Colon (tissue), 2 donors: ENCODE results near the gene LAMC3.

Experiments
- FAIRE-seq: peaks from 2 replicates; lab custom pipeline; 2012; peaks lifted over from hg19 to GRCh38; lab: Jason Lieb, UNC
- donor health status: control.
- donor health status: control.

LAMC3 gene

DNA sequence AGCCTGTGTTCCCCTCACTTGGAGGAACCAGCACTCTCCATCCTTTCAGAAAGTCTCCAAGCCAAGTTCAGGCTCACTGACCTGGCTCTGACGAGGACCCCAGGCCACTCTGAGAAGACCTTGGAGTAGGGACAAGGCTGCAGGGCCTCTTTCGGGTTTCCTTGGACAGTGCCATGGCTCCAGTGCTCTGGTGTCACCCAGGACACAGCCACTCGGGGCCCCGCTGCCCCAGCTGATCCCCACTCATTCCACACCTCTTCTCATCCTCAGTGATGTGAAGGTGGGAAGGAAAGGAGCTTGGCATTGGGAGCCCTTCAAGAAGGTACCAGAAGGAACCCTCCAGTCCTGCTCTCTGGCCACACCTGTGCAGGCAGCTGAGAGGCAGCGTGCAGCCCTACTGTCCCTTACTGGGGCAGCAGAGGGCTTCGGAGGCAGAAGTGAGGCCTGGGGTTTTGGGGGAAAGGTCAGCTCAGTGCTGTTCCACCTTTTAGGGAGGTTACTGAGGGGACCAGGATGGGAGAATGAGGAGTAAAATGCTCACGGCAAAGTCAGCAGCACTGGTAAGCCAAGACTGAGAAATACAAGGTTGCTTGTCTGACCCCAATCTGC lies 111.8 kb downstream of the LAMC3 start:
- no peak for FAIRE-seq

GRCh38 chr9:131121346-131121745 lies 112.4 kb downstream of the LAMC3 start:
- no peak for FAIRE-seq

- no peak for FAIRE-seq
Observed at GRCh38 chr9:131122158-131122557, 113.2 kb downstream of the LAMC3 start.

- no peak for FAIRE-seq
Observed at GRCh38 chr9:131125038-131125287, 116.0 kb downstream of the LAMC3 start.

GRCh38 chr9:131125288-131126058 lies 116.5 kb downstream of the LAMC3 start, which contains the start of gene NUP214:
NUP214 (plus strand) TSS chr9:131125586; CDS start chr9:131125705, 119 bp downstream.
- FAIRE-seq, result no peak

DNA sequence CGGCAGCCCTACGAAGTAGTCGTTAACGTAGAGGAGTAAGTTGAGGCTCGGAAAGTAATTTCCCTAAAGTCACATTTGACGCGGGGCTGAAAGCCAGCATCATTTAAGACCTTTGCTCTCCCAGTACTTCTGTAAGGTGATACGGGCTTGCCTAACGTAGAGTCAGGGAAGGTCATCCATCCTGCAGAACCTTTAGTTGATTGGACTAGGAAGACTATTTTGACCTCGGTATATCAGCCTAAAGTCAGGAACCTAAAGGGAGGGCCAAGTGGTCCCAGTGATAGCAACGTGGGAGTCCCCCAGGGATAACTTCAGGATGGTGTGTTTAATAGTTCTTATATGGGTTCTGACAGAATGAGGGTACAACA lies 117.1 kb downstream of the LAMC3 start:
- FAIRE-seq, result no peak

GRCh38 chr9:131129183-131129582 lies 120.2 kb downstream of the LAMC3 start:
- FAIRE-seq, result no peak

DNA sequence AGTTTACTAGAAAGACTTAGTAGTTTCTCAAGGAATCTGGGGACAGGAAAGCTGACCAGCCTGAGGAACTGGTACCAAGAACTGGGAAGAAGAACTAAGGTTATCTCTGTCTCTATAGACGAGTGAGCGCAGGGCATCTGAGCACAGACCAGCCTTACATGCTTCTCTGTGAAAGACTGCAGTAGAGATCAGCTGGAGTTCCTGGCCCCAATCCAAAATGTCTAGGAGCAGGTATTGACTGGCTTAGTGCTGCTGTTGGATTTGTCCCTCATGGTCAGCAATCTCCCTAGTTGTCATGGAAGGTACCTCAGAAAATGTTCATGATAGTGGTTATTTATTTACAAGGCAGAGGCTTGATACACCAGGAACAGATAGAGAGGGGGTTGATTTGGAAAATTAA lies 129.7 kb downstream of the LAMC3 start:
- FAIRE-seq, result no peak

DNA sequence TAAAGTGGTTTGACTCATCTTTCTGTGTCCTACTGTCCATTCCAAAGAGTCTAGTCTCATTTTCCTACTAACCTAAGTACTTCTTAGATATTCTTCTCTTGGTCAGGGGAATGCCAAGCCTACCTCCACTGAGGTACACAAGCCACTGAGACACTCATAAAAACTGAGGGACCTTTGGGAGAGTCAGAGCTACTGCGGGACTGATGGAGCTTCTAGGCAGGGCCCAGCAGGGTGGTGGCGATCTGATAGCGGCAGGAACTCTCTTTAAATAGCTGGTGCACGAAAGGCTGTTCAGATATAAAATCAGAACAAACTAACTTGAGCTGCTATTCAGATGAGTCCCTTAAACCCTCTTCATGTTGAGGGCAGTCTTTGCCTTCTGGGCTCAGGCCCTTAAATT lies 131.1 kb downstream of the LAMC3 start:
- no peak for FAIRE-seq

DNA sequence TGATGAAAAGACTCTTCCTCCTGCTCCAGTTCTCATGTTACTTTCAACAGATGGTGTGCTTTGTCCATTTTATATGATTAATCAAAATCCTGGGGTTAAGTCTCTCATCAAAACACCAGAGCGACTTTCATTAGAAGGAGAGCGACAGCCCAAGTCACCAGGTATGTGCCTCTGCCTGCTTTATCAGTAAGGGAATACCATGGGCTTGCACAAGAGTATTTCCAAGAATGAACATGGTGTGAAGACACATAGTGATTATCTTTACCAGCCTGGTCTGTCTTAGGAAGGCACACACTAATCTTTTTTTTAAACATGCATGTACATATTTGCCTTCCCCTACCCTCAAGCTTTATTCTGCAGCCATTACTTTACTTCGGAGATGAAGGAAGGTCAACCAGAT lies 131.6 kb downstream of the LAMC3 start:
- FAIRE-seq, result no peak

- FAIRE-seq, result no peak
Observed at GRCh38 chr9:131142160-131142559, 133.2 kb downstream of the LAMC3 start.
